A204.1 (cell line): ENCODE data around the gene DENND1A.
"Not testable (repeated sequence)": the region's sequence is repeated elsewhere in the genome, so short reads cannot be mapped to it uniquely, and the experiment has no call there.

Experiments used
- FAIRE-seq: peaks from 2 replicates; lab custom pipeline; 2012; peaks lifted over from hg19 to GRCh38; lab: Jason Lieb, UNC

The DENND1A gene

GRCh38 chr9:123333058-123333669 lies 596.8 kb downstream of the DENND1A start:
- FAIRE-seq: not testable (repeated sequence)

GRCh38 chr9:123331346-123332060 lies 598.4 kb downstream of the DENND1A start:
- FAIRE-seq: no peak
